GM19023 (cell line): ENCODE results near the gene BAD.

Experiments used
- ATAC-seq: cut with Tn5 transposase; IDR thresholded peaks from one replicate; pipeline ENCODE4 v1.9.1; 2021; ENCODE audit warnings: mild to moderate bottlenecking, moderate library complexity; ENCODE audit not compliant: unreplicated experiment

Gene BAD

DNA sequence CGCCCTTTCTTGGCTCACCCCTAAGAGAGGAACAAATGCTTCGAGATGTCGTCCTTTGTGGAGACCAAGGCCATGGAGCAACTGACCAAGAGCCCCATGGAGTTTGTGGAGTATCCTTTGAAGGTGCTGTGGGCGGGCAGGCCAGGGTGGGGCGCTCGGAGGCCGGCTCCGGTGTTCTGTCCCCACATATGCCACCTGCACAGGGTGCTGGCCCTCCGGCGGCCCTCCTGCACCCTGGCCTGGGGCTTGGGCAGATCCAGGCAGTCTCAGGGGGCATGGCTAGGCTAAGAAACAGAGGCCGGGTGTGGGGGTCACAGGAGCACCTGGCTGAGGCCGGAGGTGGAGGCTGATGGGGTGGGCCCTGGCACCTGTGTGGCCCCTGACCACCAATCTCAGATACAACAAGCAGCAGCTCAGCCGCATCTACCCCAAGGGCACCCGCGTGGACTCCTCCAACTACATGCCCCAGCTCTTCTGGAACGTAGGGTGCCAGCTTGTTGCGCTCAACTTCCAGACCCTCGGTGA lies 22.8 kb downstream of the BAD start:
- no peak for ATAC-seq

DNA sequence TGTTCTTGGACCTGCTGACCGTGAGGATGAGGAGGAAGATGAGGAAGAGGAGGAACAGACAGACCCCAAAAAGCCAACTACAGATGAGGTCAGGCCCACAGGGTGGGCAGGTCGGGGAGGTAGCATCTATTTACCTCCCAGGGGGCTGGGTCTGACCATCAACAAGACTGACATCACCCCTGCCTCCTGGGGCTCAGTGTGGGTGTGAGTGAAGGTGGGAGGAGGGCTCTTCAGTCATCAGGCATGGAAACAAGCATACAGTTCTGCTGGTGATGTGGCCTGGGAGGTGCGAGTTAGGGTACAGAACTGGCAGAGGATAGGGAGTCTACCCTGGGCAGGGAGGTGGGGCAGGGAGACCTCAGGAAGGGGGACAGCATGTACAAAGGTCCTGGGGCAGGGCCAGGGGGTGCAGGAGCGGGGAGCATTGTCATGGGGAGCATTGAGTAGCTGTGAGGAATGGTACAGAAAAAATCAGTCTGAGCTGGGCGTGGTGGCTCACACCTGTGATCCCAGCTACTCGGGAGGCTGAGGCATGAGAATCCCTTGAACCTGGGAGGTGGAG lies 24.2 kb downstream of the BAD start:
- ATAC-seq = no peak

DNA sequence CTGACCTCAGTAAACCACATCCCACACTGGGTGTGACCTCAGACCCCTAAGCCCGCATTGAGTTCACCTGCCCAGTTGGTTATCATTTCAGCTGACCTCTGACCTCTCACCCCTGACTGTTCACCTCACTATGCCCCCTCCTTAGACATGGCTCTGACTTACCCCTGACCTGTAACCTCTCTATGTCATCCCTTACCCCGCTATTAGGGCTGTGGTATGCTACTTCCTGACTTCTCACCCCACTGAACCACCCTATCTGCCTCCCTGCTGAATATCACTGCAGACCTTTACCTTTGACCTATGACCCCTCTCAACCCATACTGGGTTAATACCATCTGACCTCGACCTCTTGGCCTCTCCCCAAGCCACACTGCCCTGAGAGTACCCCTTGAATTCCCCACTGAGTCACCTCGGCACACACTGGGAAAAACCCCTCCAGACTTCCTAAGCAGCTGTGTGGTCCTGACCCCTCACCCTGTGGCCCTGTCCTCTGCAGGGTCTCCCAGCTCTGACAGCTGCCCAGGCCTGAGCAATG lies 24.9 kb downstream of the BAD start:
- ATAC-seq = no peak

DNA sequence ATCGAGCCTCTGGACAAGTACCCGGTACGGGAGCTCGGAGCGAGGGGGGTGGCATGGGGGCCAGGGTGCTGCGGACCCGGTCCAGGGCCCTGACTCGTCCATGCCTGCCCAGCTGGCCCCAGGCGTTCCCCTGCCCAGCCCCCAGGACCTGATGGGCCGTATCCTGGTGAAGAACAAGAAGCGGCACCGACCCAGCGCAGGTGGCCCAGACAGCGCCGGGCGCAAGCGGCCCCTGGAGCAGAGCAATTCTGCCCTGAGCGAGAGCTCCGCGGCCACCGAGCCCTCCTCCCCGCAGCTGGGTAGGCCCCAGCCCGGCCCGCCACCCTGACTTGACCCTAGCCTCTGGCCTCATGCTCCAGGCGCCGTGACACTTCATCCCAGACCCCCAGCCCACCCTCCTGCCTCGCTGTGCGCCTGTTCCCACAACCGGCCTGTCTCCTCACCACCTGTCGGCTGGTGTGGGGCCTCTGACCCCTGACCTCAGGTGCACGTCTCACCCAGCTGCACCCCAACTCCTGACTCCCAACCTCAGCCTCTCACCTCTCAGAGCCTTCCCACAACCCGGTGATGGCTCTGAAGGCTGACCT lies 25.4 kb downstream of the BAD start:
- ATAC-seq = no peak

DNA sequence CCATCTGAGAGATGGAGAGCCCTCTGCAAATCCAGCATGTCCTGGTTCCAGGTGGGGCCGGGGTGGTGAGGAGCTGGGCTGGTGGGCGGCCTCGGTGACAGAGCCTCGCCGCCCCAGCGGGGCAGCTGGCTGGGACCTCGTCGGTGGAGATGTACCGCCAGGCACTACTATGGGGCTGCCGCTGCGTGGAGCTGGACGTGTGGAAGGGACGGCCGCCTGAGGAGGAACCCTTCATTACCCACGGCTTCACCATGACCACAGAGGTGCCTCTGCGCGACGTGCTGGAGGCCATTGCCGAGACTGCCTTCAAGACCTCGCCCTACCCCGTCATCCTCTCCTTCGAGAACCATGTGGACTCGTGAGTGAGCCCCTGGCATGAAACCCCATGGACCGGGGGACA lies 26.1 kb downstream of the BAD start:
- ATAC-seq = no peak

DNA sequence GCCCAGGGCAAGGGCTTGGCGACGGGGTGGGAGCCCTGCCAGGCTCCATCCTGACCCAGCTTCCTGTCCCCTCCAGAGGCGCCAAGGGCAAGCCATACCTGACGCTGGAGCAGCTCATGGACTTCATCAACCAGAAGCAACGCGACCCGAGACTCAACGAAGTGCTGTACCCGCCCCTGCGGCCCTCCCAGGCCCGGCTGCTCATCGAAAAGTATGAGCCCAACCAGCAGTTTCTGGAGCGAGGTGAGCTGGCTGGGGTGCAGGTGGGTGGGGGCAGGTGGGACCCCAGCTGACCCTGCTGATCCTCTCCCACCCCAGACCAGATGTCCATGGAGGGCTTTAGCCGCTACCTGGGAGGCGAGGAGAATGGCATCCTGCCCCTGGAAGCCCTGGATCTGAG lies 28.2 kb downstream of the BAD start:
- ATAC-seq = no peak

DNA sequence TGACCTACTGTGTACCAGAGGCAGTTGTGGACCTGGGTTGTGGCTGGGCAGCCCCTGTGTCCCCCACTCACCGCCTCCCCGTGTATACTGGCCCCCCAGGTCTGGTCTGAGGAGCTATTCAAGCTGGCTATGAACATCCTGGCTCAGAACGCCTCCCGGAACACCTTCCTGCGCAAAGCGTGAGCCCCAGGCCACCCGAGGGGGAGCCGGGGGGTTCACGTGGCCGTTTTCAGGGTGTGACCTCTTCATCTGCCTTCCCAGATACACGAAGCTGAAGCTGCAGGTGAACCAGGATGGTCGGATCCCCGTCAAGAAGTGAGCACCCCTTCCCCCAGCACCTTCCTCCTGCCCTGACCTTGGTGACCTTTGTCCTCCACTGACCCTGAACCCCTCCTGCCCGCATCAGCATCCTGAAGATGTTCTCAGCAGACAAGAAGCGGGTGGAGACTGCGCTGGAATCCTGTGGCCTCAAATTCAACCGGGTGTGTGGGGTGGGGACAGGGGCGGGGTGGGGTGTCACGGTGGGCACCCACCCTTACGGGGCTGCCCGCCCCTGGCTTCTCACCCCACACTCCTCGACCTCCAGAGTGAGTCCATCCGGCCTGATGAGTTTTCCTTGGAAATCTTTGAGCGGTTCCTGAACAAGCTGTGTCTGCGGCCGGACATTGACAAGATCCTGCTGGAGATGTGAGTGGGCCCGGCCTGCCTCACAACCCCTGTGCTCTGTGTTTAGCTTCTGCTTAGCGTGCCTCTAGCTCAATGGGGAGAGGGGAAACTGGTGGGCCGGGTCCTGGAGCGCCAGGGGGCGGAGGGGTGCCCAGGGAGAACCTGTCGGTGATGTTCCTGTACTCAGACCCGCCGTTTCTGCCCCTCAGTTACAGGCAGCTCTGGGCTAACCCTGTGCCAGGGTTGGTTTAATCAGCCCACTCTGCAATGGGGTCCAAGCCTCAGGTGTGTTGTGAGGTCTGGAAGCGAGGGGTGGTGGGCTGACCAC lies 29.0 kb downstream of the BAD start:
- no peak for ATAC-seq

DNA sequence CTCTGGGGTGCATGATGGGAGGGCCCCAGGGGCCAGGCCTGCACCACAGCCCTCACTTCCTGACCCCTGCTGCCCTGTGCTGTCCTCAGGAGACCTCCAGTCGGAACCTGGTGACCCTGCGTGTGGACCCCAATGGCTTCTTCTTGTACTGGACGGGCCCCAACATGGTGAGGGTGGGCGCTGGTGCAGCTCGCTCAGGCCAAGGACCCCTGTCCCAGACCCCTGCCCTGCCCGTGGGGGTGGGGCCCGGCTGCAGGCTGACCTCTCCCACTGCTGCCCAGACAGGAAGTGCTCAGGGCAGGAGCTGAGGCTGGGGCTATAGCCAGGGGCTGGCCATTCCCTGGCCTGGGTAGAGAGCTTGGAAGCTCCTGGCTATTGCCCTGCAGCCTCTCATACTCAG lies 30.1 kb downstream of the BAD start:
- no peak for ATAC-seq

DNA sequence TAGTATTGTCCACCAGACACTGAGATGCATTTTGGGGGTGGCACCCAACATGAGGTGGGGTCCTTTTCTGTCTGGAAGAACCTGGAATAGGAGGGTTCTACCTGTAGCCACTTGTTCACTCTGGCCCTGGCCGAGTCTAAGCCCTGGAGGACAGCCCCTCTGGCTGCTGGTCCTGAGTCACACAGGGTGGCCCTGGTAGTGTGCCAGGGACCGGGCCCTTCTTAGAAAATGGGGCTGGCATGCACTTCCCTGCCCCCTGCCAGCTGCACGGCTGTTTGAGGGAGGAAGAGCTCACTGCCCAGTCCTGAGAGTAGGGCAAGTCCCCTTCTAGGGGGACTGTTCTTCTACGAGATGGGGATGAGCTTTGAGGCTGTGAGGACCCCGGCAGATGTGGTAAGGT lies 31.0 kb downstream of the BAD start:
- no peak for ATAC-seq

DNA sequence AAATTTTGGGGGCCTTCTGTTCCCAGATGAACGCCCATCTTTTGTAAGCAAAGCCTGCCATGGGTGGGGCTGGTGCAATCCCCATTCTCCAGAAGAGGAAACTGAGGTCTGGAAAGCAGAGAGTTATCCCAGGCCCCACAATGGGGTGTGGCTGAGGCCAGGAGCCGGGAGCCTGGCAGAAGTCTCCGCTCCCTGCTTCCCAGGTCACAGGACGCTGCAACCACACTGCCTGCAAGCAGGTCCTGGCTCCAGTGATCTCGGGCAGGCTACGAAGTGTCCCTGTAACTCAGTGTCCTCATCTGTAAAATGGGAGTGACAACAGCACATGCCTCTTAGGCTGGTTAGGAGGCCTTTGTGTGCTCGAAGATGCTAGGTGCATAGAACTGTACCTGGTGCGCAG lies 31.4 kb downstream of the BAD start:
- ATAC-seq = no peak

DNA sequence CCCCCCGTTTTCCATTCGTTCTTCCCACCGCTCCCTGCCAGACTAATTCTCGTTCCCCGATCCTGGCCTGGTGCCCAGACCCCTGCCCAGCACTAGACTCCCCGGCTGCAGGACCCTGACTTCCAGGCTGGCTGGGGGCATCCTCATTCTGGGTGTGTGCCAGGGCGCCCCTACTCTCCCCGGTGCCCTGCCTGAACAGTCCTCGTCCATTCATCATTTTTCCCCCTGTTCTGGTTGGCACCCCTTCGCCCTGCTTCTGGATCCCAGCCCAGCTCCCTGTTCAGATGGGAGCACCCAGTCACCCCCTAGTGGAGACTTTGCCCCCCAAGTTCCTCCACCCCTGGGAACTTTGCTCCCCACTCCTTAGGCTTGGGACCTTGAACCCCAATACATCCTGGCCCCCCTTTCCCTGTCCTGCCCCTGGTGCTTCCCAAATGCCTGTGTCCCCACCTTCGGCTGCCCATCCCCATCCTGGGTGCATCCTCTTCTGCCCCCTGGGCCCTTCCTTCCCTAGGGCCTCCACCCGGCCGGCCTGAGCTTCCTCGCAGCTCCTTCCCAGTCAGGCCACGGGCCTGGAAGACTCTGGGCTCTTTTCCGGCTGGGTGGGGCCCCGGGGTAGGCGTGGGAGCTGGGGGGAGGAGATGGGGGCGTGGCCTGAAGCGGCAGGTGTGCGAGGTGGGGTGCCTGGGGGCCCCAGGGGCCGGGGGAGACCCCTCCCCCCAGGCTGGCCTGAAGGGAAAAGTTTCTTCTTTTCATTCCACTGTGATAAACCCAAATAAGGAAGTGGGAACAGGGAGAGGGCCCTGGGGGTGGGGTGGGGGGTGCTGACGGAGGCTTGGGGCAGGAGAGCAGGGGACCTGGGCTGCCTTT lies 32.2 kb downstream of the BAD start:
- no peak for ATAC-seq

DNA sequence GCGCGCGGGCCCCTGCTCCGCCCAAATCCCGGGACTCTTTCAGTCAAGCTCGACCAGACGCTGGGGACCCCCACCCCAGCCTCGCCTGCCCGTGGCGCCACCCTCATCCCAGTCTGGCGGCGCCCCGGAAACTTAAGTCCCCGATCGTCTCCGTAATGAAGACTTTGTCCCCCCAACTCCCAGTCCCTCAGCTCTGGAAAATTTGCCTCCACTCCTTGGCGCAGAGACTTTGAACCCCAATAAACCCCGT lies 32.8 kb downstream of the BAD start:
- ATAC-seq = no peak

DNA sequence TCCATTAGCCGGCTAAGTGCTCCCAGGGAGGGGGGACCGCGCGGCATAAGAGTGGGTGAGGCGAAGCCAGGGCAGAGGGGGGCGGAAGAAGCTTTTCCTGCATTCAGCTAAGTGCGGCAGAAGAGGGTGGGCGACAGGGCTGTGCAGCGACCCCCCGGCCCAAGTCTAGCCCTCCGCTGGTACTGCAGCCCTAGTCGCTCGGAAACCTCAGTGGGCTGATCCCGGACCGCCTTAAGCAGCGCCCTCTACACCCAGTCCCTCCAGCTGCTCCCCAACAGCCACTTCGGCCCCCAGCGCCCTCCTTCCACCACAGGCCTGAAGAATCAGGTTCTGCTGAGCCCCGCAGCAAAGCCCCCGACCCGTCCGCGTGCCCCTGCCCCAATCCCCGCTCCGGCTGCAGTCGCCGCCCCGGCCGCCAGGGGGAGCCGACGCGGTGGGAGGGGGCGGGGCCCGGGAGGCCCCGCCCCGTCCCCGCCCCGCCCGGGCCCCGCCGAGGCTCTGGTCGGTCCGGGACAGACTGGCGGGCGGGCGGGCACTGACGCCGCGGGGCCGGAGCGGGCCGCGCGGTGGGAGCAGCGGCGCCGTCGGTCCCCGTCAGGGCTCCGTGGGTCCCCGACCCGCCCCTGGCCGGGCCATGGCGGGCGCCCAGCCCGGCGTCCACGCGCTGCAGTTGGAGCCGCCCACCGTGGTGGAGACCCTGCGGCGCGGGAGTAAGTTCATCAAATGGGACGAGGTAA lies 33.3 kb downstream of the BAD start, which contains the start of gene PLCB3:
TSS of gene PLCB3 (plus strand) at position 515 of the 737 bp plus-strand sequence. CDS start at position 635, 120 bp downstream.
- ATAC-seq = peak; percentile 38

DNA sequence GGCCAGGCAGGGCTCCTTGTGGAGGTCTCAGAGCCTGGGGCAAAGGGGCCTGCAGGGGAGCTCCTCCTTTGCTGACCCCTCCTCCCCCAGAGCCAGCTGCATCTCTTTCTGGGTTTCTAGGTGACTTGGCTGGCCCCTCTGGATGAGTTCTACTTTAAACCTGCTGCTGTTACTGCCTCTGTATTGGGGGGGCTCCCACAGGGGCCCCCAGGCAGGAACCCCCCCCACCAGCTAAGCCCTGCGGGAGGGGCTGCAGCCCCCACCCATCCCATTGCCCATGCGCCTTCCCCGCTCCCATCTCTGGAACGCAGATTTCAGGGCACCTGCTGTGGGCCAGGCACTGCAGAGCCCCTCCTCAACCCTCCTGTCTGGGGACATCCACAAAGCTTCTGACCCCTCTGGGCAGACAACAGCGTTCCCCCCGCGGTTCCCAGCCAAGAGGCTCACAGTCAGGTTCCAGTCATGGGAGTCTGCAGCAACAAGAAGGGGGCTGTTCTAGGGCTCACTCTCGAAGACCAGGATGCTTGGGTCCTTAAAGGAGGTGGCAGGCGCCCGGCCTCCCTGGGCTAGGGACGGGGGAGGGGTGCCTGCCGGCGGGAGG lies 34.0 kb downstream of the BAD start:
- ATAC-seq = no peak

DNA sequence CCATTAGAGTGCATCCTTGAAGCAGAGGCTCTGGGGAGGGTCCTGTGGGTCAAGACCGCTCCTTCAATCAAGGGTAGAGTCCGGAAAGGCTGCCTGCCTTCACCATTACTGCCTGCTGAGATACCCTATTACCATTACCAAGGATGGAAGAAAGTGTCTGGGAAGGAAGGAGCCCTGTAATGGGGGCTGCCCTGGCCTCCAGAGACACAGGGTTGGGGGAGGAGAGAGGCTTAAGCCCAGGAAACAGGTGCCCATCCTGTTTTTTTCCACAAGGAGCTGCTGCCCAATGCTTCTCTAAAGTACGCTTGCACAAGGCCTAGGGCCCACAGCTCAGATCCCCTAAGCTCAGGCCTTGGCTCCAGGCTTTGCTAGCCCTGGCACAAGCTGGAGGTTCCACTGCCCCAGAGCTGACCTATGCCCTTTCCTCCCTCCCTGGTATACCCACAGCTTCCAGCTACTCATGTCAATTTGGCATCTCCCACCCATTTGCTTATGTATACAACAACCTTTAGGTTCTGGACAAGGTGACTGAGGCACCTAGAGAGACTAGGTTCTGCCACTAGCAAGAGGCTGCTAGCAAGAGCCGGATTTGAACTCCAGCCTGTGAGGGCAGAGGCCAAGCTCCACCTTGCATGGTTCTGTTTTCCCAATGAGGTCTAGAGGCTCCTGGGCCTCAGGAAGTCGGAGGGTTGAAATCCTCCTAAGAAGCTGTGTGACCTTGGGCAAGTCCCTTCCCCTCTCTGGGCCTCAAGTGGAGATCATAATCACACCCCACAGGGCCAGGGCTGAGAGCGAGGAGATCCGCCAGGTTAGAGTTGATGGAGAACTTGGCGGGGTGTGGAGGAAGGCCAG lies 34.7 kb downstream of the BAD start:
- no peak for ATAC-seq

DNA sequence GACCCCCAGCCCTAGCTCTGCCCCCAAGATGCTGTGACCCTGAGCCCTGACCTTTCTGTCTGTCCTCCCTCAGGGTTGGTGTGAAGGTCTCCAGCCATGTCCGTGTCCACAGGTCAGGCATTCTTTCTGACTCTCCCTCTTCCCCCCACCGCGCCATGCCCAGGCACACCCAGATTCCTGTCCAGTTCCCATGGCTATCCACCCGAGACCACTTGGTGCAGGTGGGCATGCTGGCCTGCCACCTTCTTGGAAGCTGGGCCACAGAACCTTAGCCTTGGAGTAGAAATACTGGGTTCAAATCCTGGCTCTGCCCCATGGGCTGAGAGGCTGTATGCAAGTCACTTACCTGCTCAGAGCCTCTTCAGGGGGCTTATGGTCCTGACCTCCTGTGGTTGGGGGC lies 35.4 kb downstream of the BAD start:
- no peak for ATAC-seq

DNA sequence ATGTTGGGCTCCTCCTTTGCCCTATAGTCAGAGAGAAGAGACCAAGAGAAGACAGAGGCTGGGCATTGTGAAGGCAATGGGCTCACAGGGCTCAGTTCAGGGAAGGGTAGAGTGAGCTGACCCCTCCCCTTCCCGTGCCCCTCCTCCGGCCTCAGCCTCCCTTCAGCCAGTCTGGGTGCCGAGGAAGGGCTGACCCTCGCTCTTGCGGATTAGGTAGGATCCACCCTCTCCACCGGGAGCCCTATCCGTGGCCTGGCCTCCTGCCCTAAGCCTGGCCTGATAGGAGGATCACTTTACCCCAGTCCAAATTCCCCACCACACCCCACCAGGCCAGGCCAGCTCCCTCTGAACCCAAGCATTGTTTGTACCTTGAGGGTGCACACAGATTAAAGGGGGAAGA lies 35.9 kb downstream of the BAD start:
- ATAC-seq = no peak

DNA sequence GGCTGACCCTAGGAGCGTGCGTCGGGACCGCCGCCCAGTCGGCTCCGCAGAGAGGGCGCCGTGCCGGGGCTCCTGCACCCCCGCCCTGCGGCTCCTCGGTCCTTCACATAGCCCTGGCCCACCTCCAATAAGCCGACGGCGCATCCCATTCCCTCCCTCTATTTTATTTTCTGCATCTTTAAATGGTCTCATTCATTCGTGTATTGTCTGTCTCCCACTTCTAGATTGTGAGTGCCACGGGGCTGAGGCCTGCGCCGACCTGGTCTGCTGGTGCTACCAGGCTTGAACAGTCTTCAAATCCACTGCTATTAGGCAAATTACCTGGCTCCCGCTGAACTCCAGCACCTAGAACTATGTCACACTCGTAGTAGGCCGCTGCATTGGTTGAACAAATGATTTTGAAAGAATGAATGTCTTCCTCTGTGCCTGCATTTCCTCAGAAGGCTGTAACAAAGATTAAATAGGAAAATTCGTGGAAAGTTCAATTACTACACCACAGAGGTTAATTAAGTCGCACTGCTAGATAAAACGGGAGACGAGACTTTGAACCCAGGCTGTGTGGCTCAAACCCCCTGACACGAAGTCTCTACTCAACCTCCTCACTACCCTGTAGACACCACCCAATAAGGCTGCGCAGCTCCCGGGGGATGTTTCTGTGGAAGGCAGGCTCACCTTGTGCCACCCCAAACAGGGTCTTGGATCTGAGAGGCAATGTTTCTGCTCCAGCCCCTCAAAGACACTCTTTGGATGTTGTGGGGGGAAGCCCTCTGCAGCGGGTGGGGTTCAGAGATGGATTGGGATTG lies 36.5 kb downstream of the BAD start:
- ATAC-seq = no peak
